Fibroblast of mammary gland (primary cell): ENCODE measurements around the gene PAX2.

Experiments
- DNase-seq: peaks from one replicate; pipeline ENCODE4 v3.0.0-alpha.2; 2010; ENCODE audit warnings: low read depth
- H3K4me3 ChIP-seq: 2 replicates; pipeline ENCODE4 v1.5.1; 2011; ENCODE audit warnings: low read depth, mild to moderate bottlenecking, low read length, moderate library complexity; ENCODE audit not compliant: control insufficient read depth
- CTCF ChIP-seq: conservative IDR thresholded peaks from 2 replicates; pipeline ENCODE4 v1.5.1; 2011; ENCODE audit warnings: low read depth, low read length, inconsistent platforms; ENCODE audit not compliant: control insufficient read depth, insufficient read depth

Gene PAX2

GRCh38 chr10:100744136-100744986 is 1.0 kb upstream of the PAX2 start:
- H3K4me3 ChIP-seq: no peak overlapping the region

GRCh38 chr10:100745882-100746783 is 751 bp downstream of the PAX2 start:
- no peak for DNase-seq
- H3K4me3 ChIP-seq: no peak overlapping the region
- TF ChIP-seq CTCF: no peak

More at GRCh38 chr10:100744136-100744986, 1.0 kb upstream of the PAX2 start:
- DNase-seq: no peak
- TF ChIP-seq CTCF: no peak

- TF ChIP-seq CTCF: no peak
- DNase-seq: no peak
- H3K4me3 ChIP-seq: no peak overlapping the region
Observed at GRCh38 chr10:100746784-100747455, 1.5 kb downstream of the PAX2 start.

- no peak overlapping the region for H3K4me3 ChIP-seq
- DNase-seq: no peak
- no peak for TF ChIP-seq CTCF
Observed at GRCh38 chr10:100747456-100748230, 2.3 kb downstream of the PAX2 start.

- H3K4me3 ChIP-seq: no peak overlapping the region
- TF ChIP-seq CTCF: no peak
- no peak for DNase-seq
Observed at GRCh38 chr10:100748231-100749058, 3.1 kb downstream of the PAX2 start.

- TF ChIP-seq CTCF: no peak
- no peak for DNase-seq
- no peak overlapping the region for H3K4me3 ChIP-seq
Observed at GRCh38 chr10:100749059-100749308, 3.6 kb downstream of the PAX2 start.
